GM18520 (cell line): Measurements from ENCODE around the gene TRIM71.
"Not testable (repeated sequence)": the region's sequence is repeated elsewhere in the genome, so short reads cannot be mapped to it uniquely, and the experiment has no call there.

Experiments
- ATAC-seq: cut with Tn5 transposase; IDR thresholded peaks from one replicate; pipeline ENCODE4 v1.9.1; 2021; ENCODE audit not compliant: unreplicated experiment

The TRIM71 gene

GRCh38 chr3:32886911-32887310 lies 69.1 kb downstream of the TRIM71 start:
- no peak for ATAC-seq

- ATAC-seq: peak; percentile 95
Measured at GRCh38 chr3:32888739-32889138, 70.9 kb downstream of the TRIM71 start.

GRCh38 chr3:32890420-32891276 lies 72.9 kb downstream of the TRIM71 start:
- no peak for ATAC-seq

GRCh38 chr3:32891365-32891764 lies 73.6 kb downstream of the TRIM71 start:
- no peak for ATAC-seq

GRCh38 chr3:32892625-32893598 lies 75.1 kb downstream of the TRIM71 start:
- ATAC-seq: no peak

GRCh38 chr3:32894977-32895376 lies 77.2 kb downstream of the TRIM71 start:
- no peak for ATAC-seq

- ATAC-seq: no peak
Measured at GRCh38 chr3:32895701-32896100, 77.9 kb downstream of the TRIM71 start.

- ATAC-seq: no peak
Measured at GRCh38 chr3:32896143-32896542, 78.3 kb downstream of the TRIM71 start.

GRCh38 chr3:32897001-32897601 lies 79.3 kb downstream of the TRIM71 start:
- no peak for ATAC-seq

GRCh38 chr3:32897981-32898623 lies 80.3 kb downstream of the TRIM71 start:
- ATAC-seq: no peak

GRCh38 chr3:32899265-32899664 lies 81.5 kb downstream of the TRIM71 start:
- ATAC-seq: no peak

- ATAC-seq: no peak
Measured at GRCh38 chr3:32901005-32901932, 83.5 kb downstream of the TRIM71 start.

- not testable (repeated sequence) for ATAC-seq
Measured at GRCh38 chr3:32902887-32903371, 85.1 kb downstream of the TRIM71 start.

GRCh38 chr3:32903953-32904352 lies 86.2 kb downstream of the TRIM71 start:
- ATAC-seq: no peak

GRCh38 chr3:32909999-32910398 lies 92.2 kb downstream of the TRIM71 start:
- ATAC-seq: no peak

- ATAC-seq: no peak
Measured at GRCh38 chr3:32910954-32911353, 93.2 kb downstream of the TRIM71 start.

GRCh38 chr3:32912046-32912445 lies 94.2 kb downstream of the TRIM71 start:
- ATAC-seq: no peak

GRCh38 chr3:32913790-32914446 lies 96.1 kb downstream of the TRIM71 start:
- no peak for ATAC-seq

- no peak for ATAC-seq
Measured at GRCh38 chr3:32919920-32920319, 102.1 kb downstream of the TRIM71 start.
